Measurements from ENCODE around the gene SLC12A3.
A peak's percentile ranks its signal among the peaks of the same experiment; 100 is the strongest.
"Not testable (repeated sequence)": the region's sequence is repeated elsewhere in the genome, so short reads cannot be mapped to it uniquely, and the experiment has no call there.

The SLC12A3 gene

DNA sequence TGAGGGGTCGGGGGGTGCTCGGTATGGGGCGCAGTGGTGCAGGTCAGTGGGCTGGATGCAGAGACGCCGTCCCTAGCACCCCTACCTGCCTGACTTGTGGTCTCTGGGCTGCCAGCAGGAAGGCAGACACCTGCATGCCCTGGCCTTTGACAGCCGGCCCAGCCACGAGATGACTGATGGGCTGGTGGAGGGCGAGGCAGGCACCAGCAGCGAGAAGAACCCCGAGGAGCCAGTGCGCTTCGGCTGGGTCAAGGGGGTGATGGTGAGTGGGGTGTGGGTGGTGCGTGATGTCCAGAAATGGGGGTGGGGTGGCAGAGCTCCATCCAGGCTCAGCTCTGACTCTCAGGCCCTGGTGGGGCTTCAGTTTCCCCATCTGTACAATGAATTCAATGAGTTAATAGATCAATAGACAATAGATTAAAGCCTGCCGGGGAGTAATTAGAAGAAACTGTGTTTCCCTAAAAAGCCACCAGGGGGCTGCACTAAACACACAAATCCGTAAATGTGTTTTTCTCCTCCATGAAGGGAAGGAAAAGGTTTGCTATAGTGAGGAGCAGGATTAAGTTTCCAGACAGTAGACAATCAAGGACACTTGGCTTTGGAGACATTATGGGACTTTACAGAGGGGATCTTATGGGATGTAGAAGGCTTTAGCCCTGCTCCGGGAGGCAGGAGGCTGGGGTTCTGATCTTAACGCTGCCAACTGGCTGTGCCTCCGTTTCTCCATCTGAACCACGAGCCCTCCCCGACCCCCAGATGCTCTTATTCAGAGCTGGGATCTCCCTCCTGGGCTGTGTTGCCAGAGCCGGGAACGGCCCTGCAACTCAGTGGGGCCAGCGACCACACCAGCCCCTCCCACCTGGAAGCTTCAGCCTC is 2.2 kb downstream of the SLC12A3 start:
- FAIRE-seq (peak; percentile 73), DNase-seq (ENCODE audit: extremely low spot score, insufficient read length, low read depth) (peak; percentile 52)

DNA sequence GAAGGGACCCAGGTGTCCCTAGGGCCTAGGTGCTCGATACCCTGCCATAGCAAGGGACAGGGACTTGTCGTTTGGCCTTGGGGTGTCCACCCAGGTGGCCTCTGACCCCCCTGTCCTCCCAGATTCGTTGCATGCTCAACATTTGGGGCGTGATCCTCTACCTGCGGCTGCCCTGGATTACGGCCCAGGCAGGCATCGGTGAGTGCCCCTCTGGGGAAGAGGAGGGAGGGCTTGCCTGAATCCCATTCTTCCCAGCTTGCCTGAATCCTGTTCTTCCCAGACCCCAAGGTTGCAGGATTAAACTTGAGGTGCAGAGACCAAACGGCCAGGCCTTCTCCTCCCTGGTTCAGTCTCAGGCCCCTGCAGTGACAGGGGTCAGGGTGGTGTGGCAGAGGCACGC is 3.2 kb downstream of the SLC12A3 start:
- FAIRE-seq (no peak), DNase-seq (ENCODE audit: extremely low spot score, insufficient read length, low read depth) (no peak)

GRCh38 chr16:56868766-56869165 is 3.8 kb downstream of the SLC12A3 start:
- not testable (repeated sequence) for DNase-seq (ENCODE audit: extremely low spot score, insufficient read length, low read depth); FAIRE-seq

DNA sequence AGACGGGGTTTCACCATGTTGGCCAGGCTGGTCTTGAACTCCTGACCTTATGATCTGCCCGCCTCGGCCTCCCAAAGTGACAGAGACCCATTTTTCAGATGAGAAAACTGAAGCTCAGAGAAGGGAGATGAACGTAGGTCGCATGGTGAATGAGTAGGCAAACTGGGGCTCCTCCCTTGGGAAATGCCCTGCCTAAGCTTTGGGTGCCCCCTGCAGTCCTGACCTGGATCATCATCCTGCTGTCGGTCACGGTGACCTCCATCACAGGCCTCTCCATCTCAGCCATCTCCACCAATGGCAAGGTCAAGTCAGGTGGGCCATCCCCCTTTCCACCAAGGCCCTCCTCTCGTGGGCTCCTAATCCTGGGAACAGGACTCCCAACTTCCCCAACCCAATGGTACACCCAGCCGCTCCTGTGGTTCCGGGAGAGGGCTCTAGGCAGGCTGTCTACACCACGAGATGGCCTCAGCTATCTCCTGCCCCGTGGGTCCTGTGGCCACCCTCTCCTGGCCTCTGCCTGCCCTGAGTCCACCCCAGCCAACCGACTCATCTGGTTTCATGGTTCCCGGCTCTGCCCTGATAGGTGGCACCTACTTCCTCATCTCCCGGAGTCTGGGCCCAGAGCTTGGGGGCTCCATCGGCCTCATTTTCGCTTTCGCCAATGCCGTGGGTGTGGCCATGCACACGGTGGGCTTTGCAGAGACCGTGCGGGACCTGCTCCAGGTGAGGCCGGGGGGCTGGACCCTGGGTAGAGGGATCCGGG is 4.7 kb downstream of the SLC12A3 start:
- no peak for DNase-seq (ENCODE audit: extremely low spot score, insufficient read length, low read depth)
- peak; percentile 60 for FAIRE-seq

GRCh38 chr16:56870276-56870888 is 5.4 kb downstream of the SLC12A3 start:
- DNase-seq (ENCODE audit: extremely low spot score, insufficient read length, low read depth) (no peak), FAIRE-seq (no peak)

GRCh38 chr16:56871172-56871593 is 6.2 kb downstream of the SLC12A3 start:
- FAIRE-seq (peak; percentile 57), DNase-seq (ENCODE audit: extremely low spot score, insufficient read length, low read depth) (no peak)

DNA sequence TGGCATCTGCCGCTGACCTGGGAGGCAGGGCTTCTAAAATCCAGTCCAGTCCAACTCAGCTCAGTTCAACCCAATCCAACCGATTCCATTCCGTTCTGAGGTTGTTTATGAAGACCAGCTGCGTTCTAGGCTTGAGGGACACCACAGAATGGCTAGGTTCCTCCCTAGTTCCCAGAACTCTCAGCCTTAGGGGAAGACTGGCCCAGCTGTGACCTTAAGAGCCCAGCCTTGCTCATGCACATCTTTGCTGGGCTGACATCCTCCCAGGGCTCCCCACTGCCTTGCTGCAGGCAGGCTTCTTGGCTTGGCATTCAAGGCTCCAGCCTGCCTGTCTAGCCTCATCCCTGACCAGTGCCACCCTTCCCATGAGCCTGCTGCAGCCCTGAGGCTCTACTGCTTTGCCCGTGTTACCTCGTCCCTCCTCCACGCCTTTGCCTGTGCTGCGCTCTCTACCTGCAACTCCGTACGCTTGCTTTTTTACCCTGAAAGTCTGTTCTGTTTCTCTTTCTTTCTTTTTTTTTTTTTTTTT is 7.9 kb downstream of the SLC12A3 start:
- DNase-seq (ENCODE audit: extremely low spot score, insufficient read length, low read depth) (no peak), FAIRE-seq (no peak)

DNA sequence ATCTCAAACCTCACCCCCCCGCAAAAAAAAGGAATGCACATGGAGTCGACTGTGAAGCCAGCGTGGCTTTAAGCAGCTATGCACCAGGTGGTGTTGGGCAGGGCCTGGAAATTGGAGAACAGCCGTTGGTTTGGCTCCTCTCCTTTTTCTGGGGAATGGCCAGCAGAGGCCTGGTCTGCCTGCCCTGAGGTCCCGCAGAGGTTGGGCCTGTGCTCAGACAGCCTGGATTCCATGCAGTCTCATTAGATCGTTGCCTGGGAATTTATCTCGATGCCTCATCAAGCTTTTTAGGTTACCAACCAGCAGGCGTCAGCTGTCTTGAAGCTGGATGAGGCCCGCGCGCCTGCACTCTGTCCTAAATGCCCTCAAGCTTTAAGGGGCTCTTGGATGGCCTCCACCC is 9.8 kb downstream of the SLC12A3 start:
- no peak for FAIRE-seq
- DNase-seq (ENCODE audit: extremely low spot score, insufficient read length, low read depth), result no peak

- DNase-seq (ENCODE audit: extremely low spot score, insufficient read length, low read depth), result no peak
- no peak for FAIRE-seq
These were observed 11.0 kb downstream of the SLC12A3 start for GRCh38 chr16:56876048-56876447.

DNA sequence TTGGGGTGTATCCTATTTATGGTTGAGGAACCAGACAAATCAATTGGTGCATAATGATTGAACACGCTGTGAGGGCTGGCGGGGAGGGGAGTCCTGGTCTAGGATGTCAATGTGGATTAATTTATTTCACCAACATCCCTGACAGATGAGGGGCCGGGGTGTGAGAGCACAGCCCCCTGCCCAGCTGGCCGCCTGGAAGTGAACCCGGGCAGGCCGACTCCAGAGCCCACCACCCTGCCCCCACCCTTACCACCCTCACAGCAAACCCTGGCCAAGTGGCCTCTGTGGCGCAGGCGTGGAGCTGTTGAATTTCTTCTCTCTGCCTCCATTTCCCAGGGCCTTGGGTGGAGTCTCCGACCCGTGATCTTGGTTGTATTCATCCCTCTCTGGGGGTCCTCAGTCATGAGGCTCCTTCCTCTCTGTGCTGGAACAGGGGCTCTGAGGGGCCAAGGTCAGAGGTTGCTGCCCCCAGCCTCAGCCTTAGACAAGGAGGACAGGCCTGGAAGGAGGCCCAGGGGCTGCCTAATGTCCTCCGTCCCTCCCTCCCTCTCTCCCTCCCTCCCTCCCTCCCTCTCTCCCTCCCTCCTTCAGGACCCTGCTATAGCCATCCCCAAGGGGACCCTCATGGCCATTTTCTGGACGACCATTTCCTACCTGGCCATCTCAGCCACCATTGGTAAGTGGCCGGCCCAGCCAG is 12.6 kb downstream of the SLC12A3 start:
- FAIRE-seq (no peak), DNase-seq (ENCODE audit: extremely low spot score, insufficient read length, low read depth) (no peak)

DNA sequence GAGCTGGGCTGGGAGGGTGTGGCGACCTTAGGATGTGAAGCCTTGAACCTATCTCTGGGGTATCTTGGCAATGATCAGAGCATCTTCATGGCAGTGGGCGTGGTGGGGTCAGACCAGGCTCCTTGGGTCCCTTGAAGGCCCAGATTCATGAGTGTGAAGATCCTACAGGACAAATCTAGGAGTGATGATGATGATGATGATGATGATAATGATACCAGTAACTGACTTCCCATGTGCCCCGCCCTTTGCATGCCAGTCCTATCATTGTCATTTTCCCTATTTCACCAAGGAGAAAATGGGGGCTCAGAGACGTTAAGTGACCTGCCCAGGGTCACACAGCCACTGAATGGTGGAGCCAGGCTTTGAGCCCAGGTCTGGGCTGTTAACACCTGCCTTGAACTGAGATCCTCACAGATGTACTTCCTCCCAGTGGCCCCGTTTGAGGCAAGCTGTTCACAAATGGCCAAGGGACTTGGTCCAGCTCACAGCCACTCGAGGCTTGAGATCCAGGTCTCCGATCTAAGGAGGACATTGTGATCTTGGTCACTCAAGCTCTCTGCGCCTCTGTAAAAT is 13.4 kb downstream of the SLC12A3 start:
- FAIRE-seq, result no peak
- DNase-seq (ENCODE audit: extremely low spot score, insufficient read length, low read depth), result no peak

DNA sequence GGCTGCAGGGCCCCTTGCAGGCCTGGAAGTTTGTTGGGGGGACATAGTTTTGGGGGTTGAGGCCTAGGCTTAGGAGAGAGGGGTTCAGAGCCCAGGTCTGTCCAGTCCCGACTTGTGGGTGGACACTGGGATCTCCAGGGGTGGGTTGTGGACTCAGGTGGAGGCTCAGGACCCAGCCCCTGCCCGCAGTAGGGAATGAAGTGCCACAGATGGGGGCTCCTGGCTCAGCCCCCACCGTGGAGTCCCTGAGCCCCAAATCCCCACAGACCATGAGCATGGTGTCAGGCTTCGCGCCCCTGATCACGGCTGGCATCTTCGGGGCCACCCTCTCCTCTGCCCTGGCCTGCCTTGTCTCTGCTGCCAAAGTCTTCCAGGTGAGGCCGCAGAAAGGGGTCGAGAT is 14.3 kb downstream of the SLC12A3 start:
- FAIRE-seq (no peak), DNase-seq (ENCODE audit: extremely low spot score, insufficient read length, low read depth) (no peak)

- DNase-seq (ENCODE audit: extremely low spot score, insufficient read length, low read depth), result no peak
- FAIRE-seq, result no peak
These were observed 15.2 kb downstream of the SLC12A3 start for GRCh38 chr16:56880176-56880575.

DNA sequence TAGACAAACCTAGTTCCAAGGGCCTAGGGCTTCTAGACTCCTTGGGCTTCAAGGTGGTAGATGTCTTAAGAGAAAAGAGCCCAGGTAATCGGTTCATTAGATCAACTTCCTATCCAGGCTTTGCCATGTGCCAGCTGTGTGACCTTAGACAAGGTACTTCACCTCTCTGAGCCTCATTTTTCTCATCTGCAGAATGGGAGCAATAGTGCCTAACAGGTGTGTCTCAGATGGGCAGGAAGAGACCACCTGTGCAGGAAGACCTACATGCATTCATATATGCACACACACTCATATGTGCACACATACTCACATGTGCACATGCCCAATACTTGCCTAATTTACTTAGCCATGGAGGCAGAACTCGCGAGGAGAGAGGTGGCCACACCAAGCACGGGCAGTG is 15.7 kb downstream of the SLC12A3 start:
- DNase-seq (ENCODE audit: extremely low spot score, insufficient read length, low read depth) (no peak), FAIRE-seq (no peak)

DNA sequence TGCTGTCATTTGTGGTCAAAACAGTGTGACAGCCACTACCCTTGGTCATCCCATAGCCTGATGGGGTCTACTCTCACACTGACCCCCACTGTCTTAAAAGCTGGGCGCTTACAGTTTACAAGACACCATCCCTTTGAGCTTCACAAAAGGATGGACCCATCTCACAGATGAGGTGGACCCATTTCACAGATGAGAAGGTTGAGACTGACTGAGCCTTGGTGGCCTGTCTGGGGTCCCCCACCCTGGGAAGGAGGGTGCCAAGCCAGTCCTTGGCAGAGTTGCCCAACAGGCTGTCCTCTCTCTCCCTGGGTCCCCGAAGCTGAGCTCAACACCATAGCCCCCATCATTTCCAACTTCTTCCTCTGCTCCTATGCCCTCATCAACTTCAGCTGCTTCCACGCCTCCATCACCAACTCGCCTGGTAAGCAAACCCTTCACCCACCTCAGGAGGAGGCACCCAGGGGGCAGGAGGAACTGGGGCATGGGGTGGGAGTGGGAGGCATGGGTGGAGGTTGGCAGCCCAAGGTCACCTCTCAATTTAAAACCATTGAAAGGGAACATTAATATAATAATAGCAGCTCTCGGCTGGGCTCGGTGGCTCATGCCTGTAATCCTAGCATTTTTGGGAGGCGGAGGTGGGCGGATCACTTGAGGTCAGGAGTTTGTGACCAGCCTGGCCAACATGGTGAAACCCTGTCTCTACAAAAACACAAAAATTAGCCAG is 17.2 kb downstream of the SLC12A3 start:
- FAIRE-seq (no peak), DNase-seq (ENCODE audit: extremely low spot score, insufficient read length, low read depth) (no peak)

DNA sequence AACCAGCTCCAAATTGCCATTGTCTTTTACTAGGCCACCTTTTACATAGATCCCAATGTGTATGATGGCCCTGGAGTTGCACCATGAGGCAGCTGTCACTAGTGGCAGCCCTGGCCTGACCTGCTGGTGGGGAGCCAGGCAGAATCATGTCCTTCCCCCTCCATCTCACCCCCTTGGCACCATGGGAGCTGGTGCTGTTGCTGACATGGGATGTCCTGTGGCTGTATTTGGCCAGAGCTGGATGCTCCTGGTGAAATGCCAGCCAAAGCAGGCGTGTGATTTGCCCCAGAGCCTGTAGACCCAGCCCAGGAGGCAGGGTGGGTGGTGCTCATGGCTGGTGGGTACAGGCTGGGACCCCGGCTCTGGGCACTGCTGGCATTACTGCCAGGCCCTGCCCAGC is 18.6 kb downstream of the SLC12A3 start:
- no peak for FAIRE-seq
- no peak for DNase-seq (ENCODE audit: extremely low spot score, insufficient read length, low read depth)

- DNase-seq (ENCODE audit: extremely low spot score, insufficient read length, low read depth), result no peak
- FAIRE-seq, result no peak
These were observed 19.1 kb downstream of the SLC12A3 start for GRCh38 chr16:56884026-56884582.

- not testable (repeated sequence) for FAIRE-seq; DNase-seq (ENCODE audit: extremely low spot score, insufficient read length, low read depth)
These were observed 19.9 kb downstream of the SLC12A3 start for GRCh38 chr16:56884929-56885328.

Measured in GM18507 (cell line).